HG03135 (cell line): ENCODE data around the gene PEX11B.
"Not testable (repeated sequence)": the region's sequence is repeated elsewhere in the genome, so short reads cannot be mapped to it uniquely, and the experiment has no call there.

Source experiments
- ATAC-seq: cut with Tn5 transposase; IDR thresholded peaks from one replicate; pipeline ENCODE4 v1.9.1; 2021; ENCODE audit warnings: mild to moderate bottlenecking, moderate library complexity; ENCODE audit not compliant: unreplicated experiment

The PEX11B gene

GRCh38 chr1:145953861-145954260, 35.3 kb upstream of the PEX11B start:
- no peak for ATAC-seq

DNA sequence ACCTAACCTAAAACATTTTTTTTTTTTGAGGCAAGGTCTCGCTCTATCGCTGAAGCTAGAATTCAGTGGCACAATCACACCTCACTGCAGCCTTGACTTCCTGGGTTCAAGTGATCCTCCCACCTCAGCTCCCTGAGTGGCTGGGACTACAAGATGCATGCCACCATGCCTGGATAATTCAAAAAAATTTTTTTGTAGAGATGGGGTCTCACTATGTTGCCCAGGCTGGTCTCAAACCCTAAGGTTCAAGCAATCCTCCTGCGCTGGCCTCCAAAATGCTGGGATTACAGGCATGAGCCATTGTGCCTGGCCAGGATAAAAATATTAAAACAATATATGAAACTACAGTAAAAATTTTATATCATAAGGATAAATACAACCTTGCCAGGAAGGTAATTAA, 34.4 kb upstream of the PEX11B start:
- no peak for ATAC-seq

GRCh38 chr1:145951526-145951925, 33.0 kb upstream of the PEX11B start:
- ATAC-seq: no peak

- ATAC-seq: no peak
These were observed 30.7 kb upstream of the PEX11B start for GRCh38 chr1:145949219-145949618.

- ATAC-seq: no peak
These were observed 29.0 kb upstream of the PEX11B start for GRCh38 chr1:145947551-145947950.

- no peak for ATAC-seq
These were observed 28.0 kb upstream of the PEX11B start for GRCh38 chr1:145946477-145946986.

DNA sequence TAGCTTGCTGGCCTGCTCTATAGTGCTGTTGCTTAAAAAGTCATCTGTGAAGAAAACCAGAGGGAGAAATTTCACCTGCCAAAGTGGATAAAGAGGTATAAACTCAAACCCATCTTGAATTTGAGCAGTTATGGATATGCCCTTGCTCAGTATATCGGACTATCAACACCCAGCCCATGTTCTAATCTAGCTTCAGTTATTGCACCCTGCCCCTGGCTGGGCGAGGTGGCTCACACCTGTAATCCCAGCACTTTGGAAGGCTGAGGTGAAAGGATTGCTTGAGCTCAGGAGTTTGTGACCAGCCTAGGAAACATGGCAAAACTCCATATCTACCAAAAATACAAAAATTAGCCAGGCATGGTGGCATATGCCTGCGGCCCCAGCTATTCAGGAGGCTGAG, 26.0 kb upstream of the PEX11B start:
- no peak for ATAC-seq

GRCh38 chr1:145942871-145943270, 24.4 kb upstream of the PEX11B start:
- ATAC-seq: no peak

DNA sequence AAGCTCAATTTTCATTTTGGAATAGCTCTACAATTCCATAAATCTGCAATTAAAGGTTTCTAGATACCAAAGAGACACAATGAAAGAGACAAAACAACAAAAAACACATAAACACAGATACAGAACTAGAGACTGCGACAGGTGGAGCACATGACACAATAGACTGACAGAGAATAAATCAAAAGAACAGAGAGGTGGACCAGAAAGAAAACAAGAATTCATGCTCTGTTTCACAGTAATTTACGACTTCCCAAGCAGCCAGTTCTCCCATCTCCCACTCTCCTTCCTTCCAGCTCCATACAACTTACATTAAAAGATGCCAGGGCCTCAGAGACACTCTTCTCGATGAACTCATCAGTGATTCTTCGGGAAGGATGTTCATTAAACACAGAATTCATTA, 23.9 kb upstream of the PEX11B start:
- no peak for ATAC-seq

DNA sequence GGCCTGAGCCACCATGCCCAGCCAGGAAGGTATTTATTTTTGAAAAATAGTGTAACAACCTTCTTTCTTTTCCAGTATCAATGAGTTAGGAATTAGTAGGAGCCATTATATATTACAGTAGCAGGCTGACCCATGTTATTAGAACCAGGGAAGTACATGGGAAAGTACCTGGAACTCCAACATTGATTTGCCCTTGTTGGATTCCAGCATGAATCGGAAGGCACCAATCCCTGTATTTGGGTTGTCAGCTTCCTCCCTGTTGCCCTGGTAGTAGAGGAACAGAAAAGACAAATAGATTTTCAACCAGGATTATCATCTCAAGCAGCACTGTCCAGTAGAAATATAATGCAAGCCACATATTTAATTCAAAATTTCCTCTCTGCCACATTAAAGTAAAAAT, 18.9 kb upstream of the PEX11B start:
- no peak for ATAC-seq

- no peak for ATAC-seq
These were observed 17.7 kb upstream of the PEX11B start for GRCh38 chr1:145936247-145936646.

GRCh38 chr1:145935708-145936107, 17.2 kb upstream of the PEX11B start:
- no peak for ATAC-seq

DNA sequence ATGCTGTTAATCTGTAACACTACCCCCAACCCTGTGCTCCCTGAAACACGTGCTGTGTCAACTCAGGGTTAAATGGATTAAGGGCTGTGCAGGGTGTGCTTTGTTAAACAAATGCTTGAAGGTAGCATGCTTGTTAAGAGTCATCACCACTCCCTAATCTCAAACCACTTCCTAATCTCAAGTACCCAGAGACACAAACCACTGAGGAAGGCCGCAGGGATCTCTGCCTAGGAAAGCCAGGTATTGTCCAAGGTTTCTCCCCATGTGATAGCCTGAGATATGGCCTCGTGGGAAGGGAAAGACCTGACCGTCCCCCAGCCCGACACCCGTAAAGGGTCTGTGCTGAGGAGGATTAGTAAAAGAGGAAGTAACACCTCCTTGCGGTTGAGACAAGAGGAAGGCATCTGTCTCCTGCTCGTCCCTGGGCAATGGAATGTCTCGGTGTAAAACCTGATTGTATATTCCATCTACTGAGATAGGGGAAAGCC, 14.0 kb upstream of the PEX11B start:
- not testable (repeated sequence) for ATAC-seq

DNA sequence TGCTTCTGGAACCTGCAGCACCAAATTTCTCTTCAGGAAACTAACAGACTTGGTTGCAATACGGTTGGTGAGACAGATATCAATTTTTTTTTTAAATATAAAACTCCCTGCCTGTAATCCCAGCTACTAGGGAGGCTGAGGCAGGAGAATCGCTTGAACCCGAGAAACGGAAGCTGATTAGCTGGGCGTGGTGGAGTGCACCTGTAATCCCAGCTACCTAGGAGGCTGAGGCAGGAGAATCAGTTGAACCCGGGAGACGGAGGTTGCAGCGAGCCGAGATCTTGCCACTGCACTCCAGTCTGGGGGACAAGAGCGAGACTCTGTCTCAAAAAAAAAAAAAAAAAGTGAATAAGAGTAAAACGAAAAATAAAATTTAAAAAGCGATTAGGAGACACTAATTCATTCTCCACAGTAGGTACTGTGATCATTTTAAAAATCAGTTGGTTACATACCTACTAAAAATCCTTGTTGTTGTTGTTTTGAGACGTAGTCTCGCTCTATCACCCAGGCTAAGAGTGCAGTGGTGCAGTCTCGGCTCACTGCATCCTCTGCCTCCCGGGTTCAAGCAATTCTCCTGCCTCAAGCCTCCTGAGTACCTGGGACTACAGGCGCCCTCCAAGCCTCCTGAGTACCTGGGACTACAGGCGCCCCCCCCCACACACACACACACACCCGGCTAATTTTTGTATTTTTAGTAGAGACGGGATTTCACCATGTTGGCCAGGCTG, 9.6 kb upstream of the PEX11B start:
- no peak for ATAC-seq

DNA sequence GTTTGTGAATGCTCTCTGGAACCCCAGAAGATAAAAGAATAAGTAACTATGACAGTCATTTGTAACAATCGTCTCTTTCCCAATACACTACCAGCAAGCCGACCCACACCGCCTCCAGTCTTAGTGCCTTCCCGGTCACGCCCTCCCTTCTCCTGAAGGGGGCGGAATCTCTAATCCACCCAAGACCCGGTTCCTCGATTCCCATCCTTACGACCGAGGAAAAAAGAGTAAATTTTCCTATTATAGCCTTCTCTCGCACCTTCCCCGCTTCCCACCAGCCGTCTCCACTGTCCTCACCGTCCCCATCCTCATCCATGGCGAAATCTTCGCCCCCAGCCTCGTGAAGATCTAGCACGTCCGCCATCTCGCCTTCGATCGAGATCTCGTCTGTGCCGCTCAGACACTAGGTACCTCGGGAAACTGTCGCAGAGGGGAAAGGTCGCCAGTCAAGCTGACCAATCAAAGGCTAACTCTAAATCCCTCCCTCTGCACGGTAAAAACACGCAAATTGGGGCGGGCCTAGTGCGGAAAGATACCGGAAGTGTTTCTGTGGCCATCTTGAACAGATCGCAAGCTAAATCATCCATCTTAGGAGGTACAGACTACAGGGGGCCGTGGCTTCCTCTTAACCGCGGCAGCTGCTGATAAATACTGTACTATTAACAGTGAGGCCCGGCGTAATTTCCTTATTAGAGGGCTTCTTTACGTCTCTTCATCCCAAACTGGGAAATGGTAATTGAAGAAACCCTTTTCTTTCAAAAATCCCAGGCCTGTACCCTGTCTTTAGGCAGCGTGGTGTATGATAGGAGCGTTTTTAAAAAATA, 8.8 kb upstream of the PEX11B start, which contains the start of gene RBM8A:
Gene RBM8A (minus strand): TSS at position 422 of the 824 bp plus-strand sequence. CDS start 58 bp downstream, at position 364.
- peak; percentile 95 for ATAC-seq

DNA sequence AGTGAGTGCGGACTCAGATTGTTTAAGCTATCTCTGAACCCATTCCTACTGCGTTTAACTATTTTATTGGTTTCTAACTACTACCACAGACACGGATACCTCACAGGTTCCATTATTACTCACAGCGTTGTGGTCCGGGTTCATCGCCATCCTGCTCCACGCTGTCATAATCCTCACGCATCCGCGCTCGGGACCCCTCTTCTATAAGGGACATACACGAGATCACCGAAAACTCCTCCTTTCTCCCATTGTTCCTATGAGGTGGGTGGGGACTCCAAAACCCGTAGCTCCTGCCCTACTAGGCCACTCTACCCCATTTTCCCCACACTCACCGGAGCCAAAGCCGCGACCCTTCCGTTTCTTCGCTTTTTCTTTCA, 8.2 kb upstream of the PEX11B start:
- ATAC-seq: no peak

GRCh38 chr1:145922266-145922665, 3.7 kb upstream of the PEX11B start:
- ATAC-seq: no peak

DNA sequence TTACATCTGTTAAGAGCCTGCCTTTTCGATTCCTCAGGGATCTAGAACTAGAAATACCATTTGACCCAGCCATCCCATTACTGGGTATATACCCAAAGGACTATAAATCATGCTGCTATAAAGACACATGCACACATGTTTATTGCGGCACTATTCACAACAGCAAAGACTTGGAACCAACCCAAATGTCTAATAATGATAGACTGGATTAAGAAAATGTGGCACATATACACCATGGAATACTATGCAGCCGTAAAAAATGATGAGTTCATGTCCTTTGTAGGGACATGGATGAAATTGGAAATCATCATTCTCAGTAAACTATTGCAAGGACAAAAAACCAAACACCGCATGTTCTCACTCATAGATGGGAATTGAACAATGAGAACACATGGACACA, 1.8 kb upstream of the PEX11B start:
- not testable (repeated sequence) for ATAC-seq

DNA sequence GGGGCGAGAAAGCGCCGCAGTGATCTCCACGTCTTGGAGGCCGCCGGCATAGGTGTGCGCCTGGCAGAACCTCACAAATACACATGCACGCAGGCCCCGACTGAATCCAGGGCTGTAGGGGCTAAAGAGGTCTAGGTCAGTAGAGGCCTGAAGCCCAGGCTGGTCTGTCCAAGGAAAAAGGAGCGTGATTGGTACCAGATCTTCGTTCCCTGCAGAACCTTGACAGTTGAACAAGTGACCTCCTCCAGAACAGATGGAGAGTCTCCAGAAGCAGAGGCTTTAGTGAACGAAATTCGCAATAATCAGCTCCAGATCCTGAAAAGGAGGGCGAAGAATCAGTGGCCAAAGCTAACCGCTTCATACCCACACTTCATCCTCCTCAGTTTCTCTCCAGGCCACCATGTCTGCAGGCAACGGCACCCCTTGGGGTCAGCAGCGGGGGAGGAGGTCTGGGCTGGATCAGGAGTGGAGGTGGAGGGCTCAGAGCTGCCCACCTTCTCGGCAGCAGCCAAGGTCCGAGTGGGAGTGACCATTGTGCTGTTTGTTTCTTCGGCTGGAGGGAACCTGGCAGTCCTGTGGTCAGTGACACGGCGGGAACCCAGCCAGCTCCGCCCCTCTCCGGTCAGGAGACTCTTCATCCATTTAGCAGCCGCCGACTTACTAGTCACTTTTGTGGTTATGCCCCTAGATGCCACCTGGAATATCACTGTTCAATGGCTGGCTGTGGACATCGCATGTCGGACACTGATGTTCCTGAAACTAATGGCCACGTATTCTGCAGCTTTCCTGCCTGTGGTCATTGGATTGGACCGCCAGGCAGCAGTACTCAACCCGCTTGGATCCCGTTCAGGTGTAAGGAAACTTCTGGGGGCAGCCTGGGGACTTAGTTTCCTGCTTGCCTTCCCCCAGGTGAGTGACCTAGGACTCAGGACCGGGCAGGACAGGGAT, 749 bp upstream of the PEX11B start:
- peak; percentile 77 for ATAC-seq

DNA sequence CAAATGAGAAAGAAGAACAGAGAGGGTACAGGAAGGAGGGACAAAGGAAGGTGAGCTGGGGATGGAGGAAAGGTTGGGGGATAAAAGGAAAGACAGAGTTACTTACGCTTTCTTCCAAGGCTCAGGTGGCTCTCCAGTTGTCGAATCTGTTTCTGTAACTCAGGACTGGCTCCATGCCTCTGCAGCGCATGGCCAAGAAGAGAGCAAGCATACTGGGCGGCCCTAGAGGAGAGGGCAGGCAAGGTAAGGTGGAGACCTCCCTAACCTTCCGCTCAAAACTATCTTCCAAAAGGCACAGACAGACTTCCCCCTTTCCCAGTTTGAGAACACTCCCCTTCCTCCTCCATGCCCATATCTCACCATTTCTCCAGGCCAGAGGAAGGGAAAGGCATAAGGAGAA, 922 bp downstream of the PEX11B start:
- no peak for ATAC-seq

DNA sequence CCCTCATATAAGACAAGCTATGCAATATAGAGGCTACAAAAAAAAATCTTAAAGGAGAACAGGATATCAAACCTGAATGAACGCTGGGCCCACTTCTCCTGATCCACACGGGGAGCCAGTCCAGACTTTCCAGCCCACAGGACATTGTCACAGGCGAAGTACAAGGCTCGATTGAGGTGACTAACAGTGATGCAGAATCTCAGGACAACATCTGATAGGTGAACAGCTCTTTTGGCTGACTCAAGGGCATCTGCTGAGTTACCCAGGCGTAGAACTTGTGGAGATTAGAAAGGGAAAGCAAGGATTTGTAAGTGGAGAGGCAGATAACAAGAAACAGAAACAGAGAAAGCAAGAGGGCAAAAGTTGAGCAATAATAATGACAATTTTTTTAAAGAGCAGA, 1.8 kb downstream of the PEX11B start:
- no peak for ATAC-seq
